Measurements from ENCODE around the gene CDK14.

Gene CDK14

GRCh38 chr7:90821961-90822620 lies 226.0 kb downstream of the CDK14 start:
- Histone ChIP-seq H3K9ac (ENCODE audit: low read depth, low read length, poor library complexity, severe bottlenecking) (no peak overlapping the region), H3K9me3 (ENCODE audit: insufficient read depth, low read depth, low read length) (no peaks in the 10 kb centered on the region), H4K20me1 (ENCODE audit: insufficient read depth, low read length, poor library complexity, severe bottlenecking) (no peaks in the 10 kb centered on the region), H3F3A (ENCODE audit: low read depth) (no peaks in the 10 kb centered on the region), H3K79me2 (ENCODE audit: insufficient read depth, low read length) (no peaks in the 10 kb centered on the region), H3K4me3 (ENCODE audit: low read length, poor library complexity, severe bottlenecking) (no peak overlapping the region), H2AFZ (ENCODE audit: low read length) (no peak overlapping the region), H3K4me2 (ENCODE audit: low read depth, low read length, poor library complexity, severe bottlenecking) (no peak overlapping the region), H3K4me1 (ENCODE audit: insufficient read depth, low read length, poor library complexity, severe bottlenecking) (no peaks in the 10 kb centered on the region), H3K27me3 (ENCODE audit: insufficient read depth, low read length, poor library complexity, severe bottlenecking) (no peaks in the 10 kb centered on the region), H3K9me2 (replicated peaks; ENCODE audit: low read depth, low read length) (no peaks in the 10 kb centered on the region), H3K36me3 (ENCODE audit: insufficient read depth, low read length) (no peaks in the 10 kb centered on the region)
- TF ChIP-seq, protein P1, sequence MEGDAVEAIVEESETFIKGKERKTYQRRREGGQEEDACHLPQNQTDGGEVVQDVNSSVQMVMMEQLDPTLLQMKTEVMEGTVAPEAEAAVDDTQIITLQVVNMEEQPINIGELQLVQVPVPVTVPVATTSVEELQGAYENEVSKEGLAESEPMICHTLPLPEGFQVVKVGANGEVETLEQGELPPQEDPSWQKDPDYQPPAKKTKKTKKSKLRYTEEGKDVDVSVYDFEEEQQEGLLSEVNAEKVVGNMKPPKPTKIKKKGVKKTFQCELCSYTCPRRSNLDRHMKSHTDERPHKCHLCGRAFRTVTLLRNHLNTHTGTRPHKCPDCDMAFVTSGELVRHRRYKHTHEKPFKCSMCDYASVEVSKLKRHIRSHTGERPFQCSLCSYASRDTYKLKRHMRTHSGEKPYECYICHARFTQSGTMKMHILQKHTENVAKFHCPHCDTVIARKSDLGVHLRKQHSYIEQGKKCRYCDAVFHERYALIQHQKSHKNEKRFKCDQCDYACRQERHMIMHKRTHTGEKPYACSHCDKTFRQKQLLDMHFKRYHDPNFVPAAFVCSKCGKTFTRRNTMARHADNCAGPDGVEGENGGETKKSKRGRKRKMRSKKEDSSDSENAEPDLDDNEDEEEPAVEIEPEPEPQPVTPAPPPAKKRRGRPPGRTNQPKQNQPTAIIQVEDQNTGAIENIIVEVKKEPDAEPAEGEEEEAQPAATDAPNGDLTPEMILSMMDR (conservative IDR thresholded peaks at IDR 0.05; ENCODE audit: low read length), result no peak
- no peak for TF ChIP-seq EZH2phosphoT487 (IDR thresholded peaks at IDR 0.05; ENCODE audit: borderline replicate concordance)

DNA sequence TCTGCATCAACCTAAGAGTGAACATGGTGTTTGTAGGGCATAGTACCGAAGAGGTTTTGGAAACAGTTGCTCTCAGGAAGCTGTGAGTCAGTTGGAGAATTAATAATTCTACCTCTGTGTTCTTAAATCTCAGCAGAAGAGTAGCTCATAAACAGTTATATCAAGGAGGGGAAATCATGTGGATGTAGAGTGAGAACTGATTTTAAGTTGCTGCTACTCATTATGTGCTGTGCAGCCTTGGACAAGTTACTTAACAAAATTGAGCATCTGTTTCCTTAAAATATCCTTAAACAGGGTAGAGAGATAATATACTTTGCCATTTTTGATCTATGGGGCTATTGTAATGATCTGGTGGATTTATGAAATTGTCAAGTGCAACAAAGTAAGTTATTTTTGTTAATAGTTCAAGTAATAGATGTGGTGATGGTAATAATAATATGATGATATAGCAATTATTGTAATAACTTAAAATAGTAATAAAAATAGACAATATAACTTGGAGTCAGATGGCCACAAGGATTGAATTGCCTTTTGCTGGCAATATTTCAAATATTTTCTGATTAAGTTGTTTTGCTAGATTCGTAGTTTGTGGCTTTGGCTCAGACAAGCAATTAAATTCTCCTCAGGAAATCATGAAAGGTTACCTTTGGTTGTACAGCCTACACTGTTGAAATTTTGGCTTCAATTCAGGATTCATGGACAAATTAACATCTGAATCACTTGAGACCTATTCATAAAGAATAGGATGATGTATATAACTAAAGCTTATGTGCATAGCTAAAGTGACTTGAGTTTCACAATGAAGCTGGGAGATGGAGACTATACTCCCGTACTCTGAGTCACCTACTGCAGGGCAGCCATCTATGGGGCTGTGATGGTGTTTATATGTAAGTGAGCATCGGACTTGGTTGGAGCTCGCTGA lies 228.5 kb downstream of the CDK14 start:
- H3K9me3 ChIP-seq (ENCODE audit: insufficient read depth, low read depth, low read length), result no peaks in the 10 kb centered on the region
- H3K9me2 ChIP-seq (replicated peaks; ENCODE audit: low read depth, low read length), result no peaks in the 10 kb centered on the region
- H3F3A ChIP-seq (ENCODE audit: low read depth), result no peaks in the 10 kb centered on the region
- H3K9ac ChIP-seq (ENCODE audit: low read depth, low read length, poor library complexity, severe bottlenecking), result no peak overlapping the region
- no peak overlapping the region for H3K4me3 ChIP-seq (ENCODE audit: low read length, poor library complexity, severe bottlenecking)
- TF ChIP-seq, protein P1 (conservative IDR thresholded peaks at IDR 0.05; ENCODE audit: low read length), result no peak
- TF ChIP-seq EZH2phosphoT487 (IDR thresholded peaks at IDR 0.05; ENCODE audit: borderline replicate concordance), result no peak
- H3K4me1 ChIP-seq (ENCODE audit: insufficient read depth, low read length, poor library complexity, severe bottlenecking), result no peaks in the 10 kb centered on the region
- no peaks in the 10 kb centered on the region for H4K20me1 ChIP-seq (ENCODE audit: insufficient read depth, low read length, poor library complexity, severe bottlenecking)
- no peaks in the 10 kb centered on the region for H3K36me3 ChIP-seq (ENCODE audit: insufficient read depth, low read length)
- H3K27me3 ChIP-seq (ENCODE audit: insufficient read depth, low read length, poor library complexity, severe bottlenecking), result no peaks in the 10 kb centered on the region
- H3K79me2 ChIP-seq (ENCODE audit: insufficient read depth, low read length), result no peaks in the 10 kb centered on the region
- no peak overlapping the region for H2AFZ ChIP-seq (ENCODE audit: low read length)
- no peak overlapping the region for H3K4me2 ChIP-seq (ENCODE audit: low read depth, low read length, poor library complexity, severe bottlenecking)

- H4K20me1 ChIP-seq (ENCODE audit: insufficient read depth, low read length, poor library complexity, severe bottlenecking), result no peaks in the 10 kb centered on the region
- no peaks in the 10 kb centered on the region for H3K36me3 ChIP-seq (ENCODE audit: insufficient read depth, low read length)
- H3K79me2 ChIP-seq (ENCODE audit: insufficient read depth, low read length), result no peaks in the 10 kb centered on the region
- H3K9me3 ChIP-seq (ENCODE audit: insufficient read depth, low read depth, low read length), result no peaks in the 10 kb centered on the region; the same call in 1 of the 2 replicates
- no peaks in the 10 kb centered on the region for H3K27me3 ChIP-seq (ENCODE audit: insufficient read depth, low read length, poor library complexity, severe bottlenecking)
- no peaks in the 10 kb centered on the region for H3K9me2 ChIP-seq (replicated peaks; ENCODE audit: low read depth, low read length)
- H3K4me3 ChIP-seq (ENCODE audit: low read length, poor library complexity, severe bottlenecking), result no peak overlapping the region
- H2AFZ ChIP-seq (ENCODE audit: low read length), result no peak overlapping the region
- H3K4me2 ChIP-seq (ENCODE audit: low read depth, low read length, poor library complexity, severe bottlenecking), result no peak overlapping the region
- no peak overlapping the region for H3K9ac ChIP-seq (ENCODE audit: low read depth, low read length, poor library complexity, severe bottlenecking)
- TF ChIP-seq EZH2phosphoT487 (IDR thresholded peaks at IDR 0.05; ENCODE audit: borderline replicate concordance), result no peak
- TF ChIP-seq, protein P1 (conservative IDR thresholded peaks at IDR 0.05; ENCODE audit: low read length), result no peak
- H3K4me1 ChIP-seq (ENCODE audit: insufficient read depth, low read length, poor library complexity, severe bottlenecking), result no peaks in the 10 kb centered on the region
- H3F3A ChIP-seq (ENCODE audit: low read depth), result no peaks in the 10 kb centered on the region
These were observed 229.7 kb downstream of the CDK14 start for GRCh38 chr7:90825779-90826178.

Data from Loucy (cell line).